GM23248 (cell line): ENCODE results near the gene SLFN5.

Experiments
- EZH2 ChIP-seq: fragments of 200-600 bp; sonication (generic); IDR thresholded peaks from 2 replicates; pipeline ENCODE4 v1.6.1; 2018; ENCODE audit warnings: antibody characterized with exemption, mild to moderate bottlenecking; ENCODE audit not compliant: insufficient read depth, poor library complexity, severe bottlenecking
- EZH2phosphoT487 ChIP-seq: fragments of 200-600 bp; sonication (generic); IDR thresholded peaks from 2 replicates; pipeline ENCODE4 v1.6.1; 2018; ENCODE audit warnings: antibody characterized with exemption, moderate library complexity, mild to moderate bottlenecking, low read depth; ENCODE audit not compliant: insufficient read depth

DNA sequence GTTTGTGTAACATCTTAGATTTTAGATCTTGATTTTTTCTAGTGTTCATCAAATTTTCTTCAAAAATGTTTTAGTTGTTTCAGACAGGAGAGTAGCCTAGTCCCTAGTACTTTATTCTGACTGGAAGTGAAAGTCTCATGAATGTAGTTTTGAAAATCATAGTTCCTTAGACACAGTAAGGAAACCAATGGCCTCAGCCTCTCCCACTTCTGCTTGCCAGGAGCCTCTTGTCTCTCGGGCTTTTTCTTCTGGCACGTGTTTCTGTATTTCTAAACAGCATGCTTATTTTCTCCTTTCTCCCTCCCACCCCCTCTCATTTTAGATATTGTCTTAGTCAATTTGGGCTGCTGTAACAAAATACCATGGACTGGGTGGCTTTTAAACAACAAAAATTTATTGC is 9.8 kb downstream of the SLFN5 start:
- TF ChIP-seq EZH2phosphoT487 (no peak), EZH2 (no peak)
